ENCODE measurements around the gene MAGI2. TPM values are rescaled to one million over a fixed set of nuclear protein-coding genes. Genes with fewer than 3 reads are reported as not detected.

The MAGI2 gene
- 0.29 to 0.41 TPM (median 0.38 TPM) in 5 replicates for total RNA-seq (2022; extraction: Qiagen RNA extraction; ENCODE audit: low read depth)

GRCh38 chr7:79453558-79454360 is at the start of gene MAGI2:
TSS of gene MAGI2 (minus strand) at chr7:79453667. CDS start at chr7:79453320, 347 bp downstream.

